HG03097 (cell line): Measurements from ENCODE around the gene SMTNL2.
A peak's percentile ranks its signal among the peaks of the same experiment; 100 is the strongest.

Experiments
- ATAC-seq: cut with Tn5 transposase; IDR thresholded peaks from one replicate; pipeline ENCODE4 v1.9.1; 2021; ENCODE audit not compliant: unreplicated experiment, low FRiP score

SMTNL2 gene

DNA sequence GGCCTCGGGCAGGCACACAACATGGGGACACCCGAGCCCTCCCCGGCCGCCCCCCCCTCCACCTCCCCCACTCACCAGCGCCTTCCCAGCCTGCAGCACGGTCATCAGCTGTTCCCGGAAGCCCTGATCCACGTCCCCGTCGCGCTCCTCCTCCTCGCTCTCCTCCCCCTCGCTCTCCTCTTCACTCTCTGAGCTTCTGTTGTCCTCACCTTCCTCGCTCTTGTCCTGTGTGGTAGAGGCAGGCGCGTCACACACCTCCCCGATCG lies 39.4 kb upstream of the SMTNL2 start:
- ATAC-seq, result no peak

DNA sequence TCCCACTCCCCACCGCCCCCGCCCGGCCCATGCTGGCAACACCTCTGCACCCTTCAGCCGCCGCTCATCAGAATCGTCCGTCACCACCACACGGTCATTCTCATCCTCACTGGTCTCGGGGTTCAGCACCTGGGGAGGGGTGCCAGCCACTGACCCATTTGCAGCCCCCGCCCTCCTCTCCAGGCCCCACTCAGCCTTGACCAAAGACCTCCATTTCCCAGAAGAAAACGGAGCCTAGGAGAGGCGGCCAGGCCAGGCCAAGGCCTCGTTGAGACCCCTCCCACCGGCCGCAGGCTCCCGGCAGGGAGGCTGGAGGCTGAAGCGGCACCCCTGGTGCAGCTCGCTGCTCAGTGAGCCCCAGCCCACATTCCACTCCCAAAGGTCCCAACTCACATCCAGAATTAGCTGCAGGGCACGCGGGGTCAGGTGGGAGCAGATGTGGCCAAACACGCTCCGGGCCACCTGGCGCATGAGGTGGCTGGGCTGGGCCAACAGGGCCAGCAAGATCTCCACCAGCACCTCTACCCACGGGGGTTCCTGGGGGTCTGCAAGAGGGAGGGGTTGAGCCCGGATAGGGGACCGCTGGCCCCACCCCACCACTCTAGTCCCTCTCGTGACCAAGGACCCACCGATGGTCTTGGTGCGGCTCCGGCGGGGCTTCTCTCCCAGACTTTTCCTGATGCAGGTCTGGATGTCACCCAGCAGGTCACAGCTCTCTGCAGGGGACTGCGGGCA lies 38.9 kb upstream of the SMTNL2 start:
- ATAC-seq, result no peak

DNA sequence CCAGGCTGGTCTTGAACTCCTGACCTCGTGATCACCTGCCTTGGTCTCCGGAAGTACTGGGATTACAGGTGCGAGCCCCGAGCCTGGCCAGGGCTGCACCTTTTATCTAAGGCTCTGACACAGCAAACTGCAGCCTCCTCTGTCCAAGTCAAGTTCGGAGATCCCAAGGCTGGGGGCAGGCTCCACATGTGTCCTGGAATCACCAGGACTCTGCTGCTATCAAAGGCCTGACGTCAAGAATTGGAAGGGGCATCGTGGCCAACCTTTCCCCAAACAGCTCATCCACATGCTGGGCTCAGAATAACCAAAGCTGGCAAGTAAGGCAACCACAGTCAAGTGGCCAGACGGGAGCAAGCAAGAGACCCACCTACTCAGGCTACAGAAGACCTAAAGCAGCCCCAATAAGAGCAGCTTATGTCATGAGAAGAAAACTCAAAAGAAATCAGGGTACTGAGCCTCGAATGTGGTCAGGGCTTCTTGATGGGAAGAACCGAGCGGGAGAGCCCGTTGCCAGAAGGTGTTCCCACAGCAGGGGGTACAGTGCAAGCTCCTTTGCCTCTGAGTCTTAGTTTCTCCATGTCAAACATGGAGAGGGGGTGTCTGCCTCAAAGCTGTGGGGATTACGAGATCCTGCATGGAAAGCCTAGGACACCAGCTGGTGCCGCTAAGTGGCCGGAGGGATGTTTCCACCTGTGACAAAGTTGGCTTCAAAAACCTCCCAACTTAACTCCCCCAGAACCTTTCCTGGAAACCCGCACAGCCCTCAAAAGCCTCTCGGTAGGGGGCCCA lies 37.0 kb upstream of the SMTNL2 start:
- no peak for ATAC-seq

DNA sequence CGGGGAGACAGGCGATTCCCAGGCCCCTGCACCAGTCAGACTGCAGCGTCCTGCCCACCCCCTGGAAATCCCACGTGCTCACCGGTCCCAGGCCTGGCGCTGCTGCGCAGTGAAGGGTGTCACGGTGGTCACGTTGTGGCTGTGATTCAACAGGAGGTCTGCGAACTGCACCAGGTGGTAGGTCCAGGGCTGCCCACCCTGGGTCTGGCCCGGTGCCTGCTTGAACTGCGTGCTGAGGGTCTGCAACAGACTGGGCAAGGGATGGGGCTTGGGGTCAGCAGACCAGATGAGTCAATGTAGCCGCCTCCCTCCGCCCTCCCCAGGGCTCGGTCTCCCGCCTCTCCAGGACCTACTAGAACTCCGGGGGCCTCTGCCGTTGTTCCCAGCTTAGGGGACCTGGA lies 36.3 kb upstream of the SMTNL2 start:
- ATAC-seq, result no peak

DNA sequence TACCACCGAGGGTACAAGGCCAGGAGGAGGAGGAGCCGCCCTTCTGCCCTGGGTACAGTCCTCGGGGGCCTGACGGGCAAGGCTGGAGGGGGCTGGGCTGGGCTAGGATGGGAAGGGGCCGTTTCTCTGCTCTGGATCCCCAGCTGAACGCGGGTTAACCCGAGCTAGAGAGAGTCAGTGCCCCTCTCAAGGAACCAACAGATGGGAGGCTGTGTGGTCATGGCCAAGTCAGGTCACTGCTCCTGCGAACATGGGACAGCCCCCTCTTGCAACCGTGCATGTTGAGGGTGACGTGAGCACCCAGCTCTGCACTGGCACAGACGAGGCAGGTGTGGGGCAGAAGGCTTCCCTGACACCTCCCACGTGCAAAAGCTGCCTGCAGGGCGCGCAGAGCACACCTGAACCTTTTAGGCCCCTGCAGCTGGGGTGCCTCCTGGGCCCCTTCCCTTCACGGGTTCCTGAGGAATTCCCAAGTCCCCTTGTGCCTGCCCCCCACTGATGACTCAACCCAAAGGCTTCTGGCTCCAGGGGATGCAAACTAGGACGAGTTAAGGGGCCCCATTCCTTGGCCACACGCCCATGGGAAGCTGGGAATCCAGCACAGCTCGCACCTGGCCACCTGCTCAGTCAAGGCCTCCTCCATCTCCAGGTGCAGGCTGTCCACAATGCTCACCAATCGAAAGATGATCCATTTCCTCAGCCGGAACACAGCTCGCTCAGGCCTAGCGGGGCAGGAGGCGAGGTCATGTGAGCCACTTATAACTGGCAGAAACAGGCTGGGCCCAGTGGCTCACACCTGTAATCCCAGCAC lies 35.4 kb upstream of the SMTNL2 start:
- no peak for ATAC-seq

DNA sequence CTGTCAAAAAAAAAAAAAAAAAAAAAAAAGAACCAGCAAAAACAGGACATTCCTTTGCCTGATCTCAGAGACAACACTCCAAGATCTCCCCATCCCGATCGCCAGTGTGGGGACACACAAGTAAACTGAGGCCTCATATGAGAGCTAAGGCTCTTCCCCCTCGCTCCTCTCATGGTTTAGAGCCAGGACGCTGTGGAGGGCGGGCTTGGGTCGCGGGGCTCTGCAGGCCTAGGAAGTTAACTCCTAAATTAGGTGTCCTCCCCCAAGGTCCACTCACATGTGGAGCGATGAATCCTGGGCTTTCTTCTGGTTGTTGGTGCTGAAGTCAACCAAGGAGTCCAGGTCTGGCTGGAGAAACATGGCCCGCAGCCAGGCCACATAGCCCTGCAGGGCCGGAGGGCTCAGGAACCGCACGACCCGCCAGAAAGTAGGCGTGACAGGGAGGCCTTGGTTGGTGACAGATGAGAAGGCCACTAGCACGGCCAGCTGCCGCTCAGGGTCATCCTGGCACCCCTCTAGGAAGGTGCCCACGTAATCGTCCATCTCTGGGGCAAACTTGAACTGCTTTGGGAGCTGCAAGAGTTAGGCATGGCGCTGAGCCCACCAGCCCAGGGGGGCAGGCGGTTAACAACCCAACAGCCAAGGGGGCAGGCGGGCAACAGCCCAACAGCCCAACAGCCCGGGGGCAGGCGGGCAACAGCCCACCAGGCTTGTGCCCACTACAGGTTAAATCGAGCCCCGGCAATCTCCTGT lies 34.4 kb upstream of the SMTNL2 start:
- no peak for ATAC-seq

DNA sequence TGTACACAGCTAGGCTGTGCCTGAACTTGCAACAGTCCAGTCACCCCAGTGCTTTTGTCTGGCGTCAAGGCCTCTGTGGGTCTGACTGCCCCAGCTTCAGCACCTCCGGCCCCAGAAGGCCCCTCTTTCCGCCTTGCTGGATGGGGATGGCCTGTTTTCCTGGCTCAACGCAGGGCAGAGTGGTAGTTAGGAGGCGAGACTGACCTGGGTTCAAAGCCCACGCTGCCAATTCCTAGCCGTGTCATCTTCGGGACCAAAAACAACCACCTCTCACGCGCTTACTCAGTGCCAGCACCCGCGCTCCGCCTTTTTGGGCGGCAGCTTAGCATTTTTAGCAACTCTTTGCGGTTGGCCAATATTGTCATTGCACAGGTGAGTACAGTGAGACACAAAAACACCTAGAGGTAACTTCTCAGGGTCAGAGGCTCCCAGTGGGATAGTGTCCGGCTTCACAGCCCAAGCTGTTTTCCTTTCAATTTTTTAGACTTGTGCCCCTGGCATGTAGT lies 33.7 kb upstream of the SMTNL2 start:
- ATAC-seq, result no peak

GRCh38 chr17:4551141-4551540 lies 33.2 kb upstream of the SMTNL2 start:
- ATAC-seq, result no peak

- ATAC-seq, result no peak
These were observed 32.4 kb upstream of the SMTNL2 start for GRCh38 chr17:4551796-4552525.

GRCh38 chr17:4553669-4554068 lies 30.7 kb upstream of the SMTNL2 start:
- ATAC-seq, result no peak

DNA sequence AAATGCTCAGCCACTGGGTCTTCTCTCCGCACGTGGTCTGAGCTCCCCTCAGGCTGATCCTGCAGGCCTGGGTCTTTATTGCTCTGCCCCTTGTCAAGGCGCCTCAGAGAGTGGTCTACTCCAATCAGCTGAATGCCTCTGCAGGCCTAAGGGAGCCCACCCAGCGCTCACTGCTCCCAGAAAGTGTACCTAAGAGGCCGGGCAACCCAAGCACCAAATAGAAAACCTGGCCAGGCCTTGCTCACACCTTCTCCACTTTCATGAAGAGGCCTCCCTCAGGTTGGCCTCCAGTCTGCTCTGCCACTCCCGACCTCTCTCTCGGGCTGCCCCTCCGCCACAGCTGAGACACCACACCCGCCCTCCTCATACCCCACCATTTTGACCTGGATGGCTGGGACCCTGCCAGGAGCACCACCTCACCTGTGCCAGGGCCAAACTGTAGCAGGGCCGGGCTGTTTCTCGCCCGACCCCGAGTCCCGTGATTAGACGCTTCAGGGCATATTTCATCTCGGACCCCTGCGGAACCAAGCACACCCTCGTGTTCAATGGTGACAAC lies 29.8 kb upstream of the SMTNL2 start:
- ATAC-seq, result no peak

- peak; percentile 82 for ATAC-seq
These were observed 29.1 kb upstream of the SMTNL2 start, which contains the start of gene MYBBP1A for GRCh38 chr17:4554997-4555799. TSS of gene MYBBP1A (minus strand) at chr17:4555384. CDS start at chr17:4555324, 60 bp downstream.

GRCh38 chr17:4555873-4556759 lies 28.2 kb upstream of the SMTNL2 start:
- ATAC-seq, result no peak

DNA sequence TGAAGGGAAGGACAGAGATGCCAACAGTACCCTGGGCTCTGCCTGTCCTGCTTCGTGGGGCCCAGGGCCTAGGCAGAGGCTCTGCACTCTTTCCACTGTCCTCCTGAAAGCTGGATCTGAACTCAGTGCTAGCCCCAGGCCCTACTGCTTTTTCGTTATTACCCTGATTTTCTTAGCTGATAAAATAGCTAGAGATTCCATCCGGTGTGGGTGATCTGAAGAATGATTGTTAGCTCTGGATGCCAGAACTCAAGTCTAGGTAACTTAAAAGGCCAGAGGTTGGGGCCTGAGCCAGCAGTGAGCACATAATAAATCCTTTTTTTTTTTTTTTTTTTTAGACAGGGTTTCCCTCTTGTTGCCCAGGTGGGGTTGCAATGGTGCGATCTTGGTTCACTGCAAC lies 27.3 kb upstream of the SMTNL2 start:
- ATAC-seq, result no peak

- no peak for ATAC-seq
These were observed 26.5 kb upstream of the SMTNL2 start for GRCh38 chr17:4557626-4558346.

DNA sequence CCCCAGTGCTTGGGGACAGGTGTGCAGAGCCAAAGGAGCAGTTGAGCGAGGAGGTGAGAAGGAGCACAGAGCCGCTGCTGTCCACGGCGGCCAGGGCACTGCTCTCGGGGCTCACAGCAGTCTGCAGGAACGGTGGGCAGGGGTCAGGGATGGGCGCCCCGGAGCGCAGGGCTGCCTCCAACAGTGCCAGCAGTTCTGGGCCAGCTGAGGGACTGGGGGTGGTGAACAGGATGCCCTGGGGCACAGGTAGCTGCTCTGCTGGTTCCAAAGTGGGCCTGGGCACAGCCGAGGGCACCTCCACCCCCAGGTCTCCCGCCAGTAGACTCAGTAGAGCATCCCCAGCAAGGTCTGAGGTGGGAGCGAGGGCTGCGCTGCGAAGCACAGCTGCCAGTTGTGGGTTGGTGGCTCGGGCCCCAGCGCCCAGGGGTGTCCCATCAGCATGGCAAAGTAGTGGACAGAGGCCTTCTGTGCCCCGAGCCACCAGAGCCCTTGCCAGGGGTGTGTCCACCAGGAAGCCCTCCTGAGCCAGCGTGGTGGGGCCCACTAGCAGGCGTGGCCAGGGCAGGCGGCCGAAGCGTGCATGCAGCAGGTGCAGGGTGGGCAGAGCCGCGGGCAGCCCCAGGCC lies 25.9 kb upstream of the SMTNL2 start:
- no peak for ATAC-seq
